DOHH2 (cell line): ENCODE results near the gene HSD3B1.

ENCODE experiments used
- EZH2phosphoT487 ChIP-seq: fragments of 200-600 bp; sonication (generic); IDR thresholded peaks from 2 replicates; pipeline ENCODE4 v1.6.1; 2017; ENCODE audit warnings: borderline replicate concordance, mild to moderate bottlenecking, antibody characterized with exemption, low read length, moderate library complexity, mixed read lengths
- TF ChIP-seq, protein P1 (sequence below): fragments of 200-600 bp; sonication (generic); IDR thresholded peaks from one replicate; pipeline ENCODE4 v1.5.1; 2014; ENCODE audit warnings: antibody characterized with exemption, mild to moderate bottlenecking, low read depth, low read length; ENCODE audit not compliant: poor library complexity, severe bottlenecking

DNA sequence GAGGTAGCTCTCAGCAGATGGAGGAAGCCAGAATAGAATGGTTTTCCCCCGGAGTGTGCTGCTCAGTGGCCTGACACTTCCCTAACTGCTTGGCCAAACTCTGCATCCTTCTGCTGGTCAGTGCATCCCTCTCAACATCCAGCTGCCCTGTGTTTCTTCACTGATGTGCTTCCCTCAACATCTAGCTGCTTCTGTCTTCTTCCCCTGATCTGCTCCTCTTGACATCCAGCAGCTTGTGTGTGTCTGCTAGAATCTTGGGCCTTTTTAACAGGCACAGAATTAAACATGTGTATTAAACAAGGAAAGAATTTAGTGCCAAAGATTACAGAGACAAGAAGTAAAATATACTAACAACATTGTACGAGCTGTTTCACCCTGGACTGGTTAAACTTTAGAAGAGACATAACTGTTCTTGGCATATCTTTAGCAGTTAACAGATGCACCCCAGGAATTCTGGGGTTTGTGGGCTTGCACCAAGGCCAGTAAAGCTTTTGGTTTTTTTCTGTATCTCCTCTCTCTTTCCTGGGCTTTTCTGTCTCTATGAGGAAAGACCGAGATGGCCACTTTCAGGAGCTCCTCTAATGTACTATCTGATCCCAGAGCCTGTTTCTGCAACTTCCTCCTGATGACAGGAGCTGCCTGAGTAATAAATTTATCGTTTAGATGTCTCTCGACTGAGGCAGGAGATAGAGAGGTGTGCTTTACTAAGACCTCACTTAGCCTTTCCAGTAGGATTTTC, 34.8 kb upstream of the HSD3B1 start:
- TF ChIP-seq, protein P1, sequence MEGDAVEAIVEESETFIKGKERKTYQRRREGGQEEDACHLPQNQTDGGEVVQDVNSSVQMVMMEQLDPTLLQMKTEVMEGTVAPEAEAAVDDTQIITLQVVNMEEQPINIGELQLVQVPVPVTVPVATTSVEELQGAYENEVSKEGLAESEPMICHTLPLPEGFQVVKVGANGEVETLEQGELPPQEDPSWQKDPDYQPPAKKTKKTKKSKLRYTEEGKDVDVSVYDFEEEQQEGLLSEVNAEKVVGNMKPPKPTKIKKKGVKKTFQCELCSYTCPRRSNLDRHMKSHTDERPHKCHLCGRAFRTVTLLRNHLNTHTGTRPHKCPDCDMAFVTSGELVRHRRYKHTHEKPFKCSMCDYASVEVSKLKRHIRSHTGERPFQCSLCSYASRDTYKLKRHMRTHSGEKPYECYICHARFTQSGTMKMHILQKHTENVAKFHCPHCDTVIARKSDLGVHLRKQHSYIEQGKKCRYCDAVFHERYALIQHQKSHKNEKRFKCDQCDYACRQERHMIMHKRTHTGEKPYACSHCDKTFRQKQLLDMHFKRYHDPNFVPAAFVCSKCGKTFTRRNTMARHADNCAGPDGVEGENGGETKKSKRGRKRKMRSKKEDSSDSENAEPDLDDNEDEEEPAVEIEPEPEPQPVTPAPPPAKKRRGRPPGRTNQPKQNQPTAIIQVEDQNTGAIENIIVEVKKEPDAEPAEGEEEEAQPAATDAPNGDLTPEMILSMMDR, result no peak
- no peak for TF ChIP-seq EZH2phosphoT487
